ENCODE measurements around the gene MYH11. TPM values are rescaled to one million over a fixed set of nuclear protein-coding genes. Genes with fewer than 3 reads are reported as not detected.

Gene MYH11
- total RNA-seq: under 0.01 TPM in 1 of 2 replicates, not detected in the other

DNA sequence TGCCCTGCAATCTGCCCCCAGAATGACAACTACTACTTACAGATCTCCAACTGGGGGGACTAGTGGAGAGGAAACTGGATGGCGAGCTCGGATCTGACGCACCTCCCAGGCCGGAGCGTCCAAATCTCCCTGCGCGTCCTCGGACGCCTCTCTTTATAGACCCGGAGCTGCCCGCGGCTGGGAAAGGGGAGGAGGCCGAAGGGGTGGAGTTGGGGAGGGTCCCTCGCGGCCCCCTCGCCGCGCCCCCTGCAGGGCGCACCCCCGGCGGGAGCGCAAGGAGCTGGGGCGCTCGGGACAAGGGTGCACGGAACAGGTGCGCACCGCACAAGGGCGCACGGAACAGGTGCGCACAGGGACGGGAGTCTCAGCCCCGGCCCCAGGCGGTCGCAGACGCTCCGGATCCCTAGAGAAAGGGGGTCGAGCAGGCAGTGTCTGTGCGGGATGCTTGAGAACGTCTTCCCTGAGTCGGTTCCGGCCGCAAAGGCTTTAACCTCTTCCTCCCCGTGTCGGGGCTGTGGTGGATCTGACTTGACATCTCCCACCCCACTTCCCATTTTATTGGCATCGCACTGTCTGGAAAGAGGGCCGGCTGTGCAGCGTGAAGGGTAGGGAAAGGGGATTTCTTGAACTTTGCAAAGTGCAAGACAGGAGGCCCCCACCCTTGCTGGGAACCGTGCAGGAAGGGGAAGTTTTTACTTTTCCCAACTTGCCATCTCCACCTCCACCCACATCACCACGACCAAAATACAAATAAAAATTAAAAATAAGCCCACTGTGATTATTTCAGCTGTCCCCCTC lies at the start of gene MYH11:
Gene MYH11, minus strand, starts transcription at position 128 of the 798 bp plus-strand sequence. CDS start 18,776 bp downstream, outside the sequence.

DNA sequence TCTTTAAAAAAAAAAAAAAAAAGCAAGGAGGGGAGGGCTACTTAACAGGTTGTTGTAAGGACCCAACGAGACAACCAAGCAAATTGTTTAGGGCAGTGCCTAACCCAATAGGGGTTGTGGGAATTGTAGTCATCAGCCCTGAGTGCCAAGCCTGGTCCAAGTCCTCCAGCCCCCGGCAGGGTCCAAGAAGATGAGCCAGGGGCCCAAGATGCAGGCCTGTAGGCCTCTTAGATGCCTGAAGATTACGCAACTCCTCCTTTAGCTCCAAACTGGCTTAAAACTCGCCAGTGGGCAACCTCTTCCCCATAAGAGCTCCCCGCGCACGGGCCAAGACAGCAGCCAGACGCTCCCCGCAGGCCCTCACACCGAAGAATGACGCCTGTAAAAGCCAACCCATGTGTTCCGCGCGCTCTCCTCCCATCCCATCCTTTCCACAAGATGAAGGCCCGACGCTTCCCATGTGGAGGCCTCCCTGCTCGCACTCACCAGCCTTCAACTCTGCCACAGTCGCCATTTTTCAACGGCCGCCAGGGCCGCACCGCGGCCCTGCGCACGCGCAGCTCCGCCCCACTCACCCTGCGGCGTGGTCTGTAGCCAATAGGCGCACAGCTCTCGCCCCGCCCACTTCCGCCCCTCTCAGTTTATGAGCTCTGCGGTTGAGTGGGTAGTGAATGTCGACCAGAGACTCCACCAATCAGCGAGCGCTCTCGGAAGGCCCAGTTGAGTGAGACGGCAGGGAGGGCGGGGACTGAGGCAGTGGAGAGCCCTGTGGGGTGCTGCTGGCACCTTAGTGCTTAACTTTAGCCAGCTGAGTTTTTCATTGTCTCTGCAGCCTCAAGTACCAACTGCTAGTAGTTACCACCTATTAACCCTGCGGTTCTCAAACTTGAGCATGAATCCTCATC lies 31.5 kb upstream of the MYH11 start, which contains the start of gene CEP20:
Gene CEP20, minus strand, starts transcription at position 532 of the 905 bp plus-strand sequence. Its CDS starts 18 bp downstream, at position 514.

Other genes with a start within 250 kb of the MYH11 start
- gene MARF1, start 213.9 kb downstream of the MYH11 start, total RNA-seq: 12.6 and 16.8 TPM in 2 replicates
- gene NDE1, start 206.8 kb downstream of the MYH11 start, total RNA-seq: 21.6 and 31.9 TPM in 2 replicates
- gene CEP20, start 31.6 kb upstream of the MYH11 start, total RNA-seq: 19.3 and 22.8 TPM in 2 replicates
- 17.8 and 23.7 TPM in 2 replicates for gene ABCC1, start 92.6 kb upstream of the MYH11 start, total RNA-seq

All from dermis lymphatic vessel endothelial cell (primary cell).